Kidney (tissue), 14 donors: ENCODE measurements around the gene NPRL2. TPM values are rescaled to one million over a fixed set of nuclear protein-coding genes. Genes with fewer than 3 reads are reported as not detected.

ENCODE experiments used
- DNase-seq, 5 donors: peaks; one replicate each; pipeline ENCODE4 v3.0.0-alpha.2; 2013 to 2020
- FAIRE-seq: peaks from 2 replicates; lab custom pipeline; 2012; peaks lifted over from hg19 to GRCh38; lab: Jason Lieb, UNC
- H3K27ac ChIP-seq, 2 donors: one replicate each; pipeline ENCODE4 v1.7.0; 2013; ENCODE audit warnings: low read depth in 2 of 2, low read length in 2 of 2, inconsistent platforms in 1 of 2
- H3K27me3 ChIP-seq: one replicate; pipeline ENCODE4 v1.7.1; 2013; ENCODE audit warnings: low read length, inconsistent platforms; ENCODE audit not compliant: control insufficient read depth, insufficient read depth
- H3K36me3 ChIP-seq, 3 donors: one replicate each; pipeline versions ENCODE4 v1.7.0 to v1.7.1; 2013; ENCODE audit warnings: low read length in 3 of 3, control low read depth in 1 of 3, inconsistent platforms in 1 of 3; ENCODE audit not compliant: insufficient read depth in 3 of 3, control insufficient read depth in 2 of 3
- H3K4me1 ChIP-seq, 3 donors: one replicate each; pipeline versions ENCODE4 v1.7.0 to v1.7.1; 2013; ENCODE audit warnings: low read length in 3 of 3, inconsistent platforms in 1 of 3, low read depth in 1 of 3; ENCODE audit not compliant: control insufficient read depth in 2 of 3, insufficient read depth in 2 of 3
- H3K4me3 ChIP-seq, 3 donors: one replicate each; pipeline versions ENCODE4 v1.7.0 to v1.8.1; 2013; ENCODE audit warnings: low read length in 3 of 3, control low read depth in 1 of 3, inconsistent platforms in 1 of 3
- H3K9ac ChIP-seq, 3 donors: one replicate each; pipeline versions ENCODE4 v1.7.0 to v1.7.1; 2013; ENCODE audit warnings: low read length in 3 of 3, control low read depth in 1 of 3, inconsistent platforms in 1 of 3
- H3K9me3 ChIP-seq, 3 donors: one replicate each; pipeline versions ENCODE4 v1.7.0 to v1.7.1; 2013; ENCODE audit warnings: low read length in 3 of 3, control low read depth in 1 of 3, inconsistent platforms in 1 of 3; ENCODE audit not compliant: control insufficient read depth in 2 of 3, insufficient read depth in 1 of 3
- intact Hi-C: fragments of 100-400 bp; cut with DNase I; formaldehyde crosslinking; loops from one replicate; pipeline ENCODE4 v1.11.1; 2022
- polyA plus RNA-seq: library from polyadenylated mRNA; stranded (reverse); fragments of 350-450 nt; fragmentation: Illumina TruSeq; extraction: RNeasy Lipid Tissue Mini Kit (QIAGEN cat#74804); gene quantifications from one replicate; pipeline ENCODE4 v1.2.3, GENCODE V29; 2014; ENCODE audit warnings: low read depth, low replicate concordance; ENCODE audit not compliant: insufficient read depth
- total RNA-seq: library from RNA; stranded (reverse); fragmentation: NEBNext Ultra II Directional; extraction: Animal tissue kit (Norgen Biotek cat#: 25700); gene quantifications from one replicate; pipeline ENCODE4 v1.2.1, GENCODE V29; 2021
- TF ChIP-seq, protein P1 (sequence below): IDR thresholded peaks from 3 replicates; pipeline ENCODE4 v1.5.1; 2012; ENCODE audit warnings: mild to moderate bottlenecking, moderate library complexity, borderline replicate concordance; ENCODE audit not compliant: insufficient read depth; ENCODE audit errors: extremely low read depth
- donor health status: control.
- donor health status: control.
- donor health status: control.
- donor health status: control.
- donor health status: control.
- donor health status: DM: yes; HTN: yes; CAD: no.
- donor health status: Normal renal cell carcinoma (clear cell type).

NPRL2 gene
- total and polyA plus RNA-seq, 2 donors from 2014 or later: 23.5 to 39.8 TPM

DNA sequence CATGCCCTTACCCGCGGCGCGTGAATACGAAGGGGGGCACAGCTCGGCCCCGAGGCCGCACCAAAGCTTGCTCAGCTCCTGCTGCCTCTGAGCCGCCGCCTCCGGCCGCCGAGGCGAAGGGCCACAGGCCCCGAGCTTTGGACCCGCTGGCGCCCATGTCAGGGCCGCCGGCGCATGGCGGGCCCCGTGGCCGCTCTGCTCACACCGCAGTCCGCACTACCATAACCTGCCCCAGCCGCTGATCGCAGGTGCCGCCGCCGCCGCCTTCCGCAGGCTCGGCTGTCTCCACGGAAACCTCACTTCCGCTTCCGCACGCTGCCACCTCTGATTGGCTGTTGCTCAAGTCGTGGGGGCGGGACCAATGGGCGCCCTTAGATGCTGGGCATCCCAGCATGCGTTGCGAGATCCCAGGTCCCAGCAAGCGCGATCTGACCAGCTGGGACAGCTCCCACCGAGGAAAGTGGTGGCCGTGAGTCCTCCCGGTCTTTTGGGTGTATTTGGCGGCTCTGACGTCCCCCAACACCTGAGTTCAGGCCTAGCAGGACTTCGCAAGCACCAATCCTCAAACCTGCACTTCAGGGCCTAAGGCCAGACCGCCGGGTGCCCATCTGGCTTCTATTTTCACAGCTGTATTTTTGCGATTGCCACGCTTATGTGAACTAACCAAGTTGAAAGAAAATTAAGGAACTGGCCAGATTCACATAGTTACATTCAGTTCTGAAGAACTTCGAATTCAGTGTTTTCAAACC, 22.5 kb downstream of the NPRL2 start, which contains the start of gene TUSC2:
Gene TUSC2, minus strand, starts transcription at position 281 of the 749 bp plus-strand sequence. Its CDS starts 124 bp downstream, at position 157.
- peak within 1 kb of the TSS; percentile 77 to 87 for H3K27ac ChIP-seq
- peaks cover 0 to 22% (median 12%) of the 10 kb centered on the region in 3 donors for H3K4me1 ChIP-seq
- intact Hi-C loops: no loop called here
- DNase-seq: peak; percentile 97 to 99 (median 98)
- peaks cover 4 to 41% (median 23%) of the 10 kb centered on the region in 3 donors for H3K36me3 ChIP-seq
- H3K9me3 ChIP-seq: no peaks in the 10 kb centered on the region
- H3K4me3 ChIP-seq: peak within 1 kb of the TSS; percentile 68 to 89 (median 70)
- peak; percentile 52 for FAIRE-seq
- peak within 1 kb of the TSS; percentile 44 to 90 (median 84) for H3K9ac ChIP-seq
- H3K27me3 ChIP-seq: no peaks in the 10 kb centered on the region
- TF ChIP-seq, protein P1, sequence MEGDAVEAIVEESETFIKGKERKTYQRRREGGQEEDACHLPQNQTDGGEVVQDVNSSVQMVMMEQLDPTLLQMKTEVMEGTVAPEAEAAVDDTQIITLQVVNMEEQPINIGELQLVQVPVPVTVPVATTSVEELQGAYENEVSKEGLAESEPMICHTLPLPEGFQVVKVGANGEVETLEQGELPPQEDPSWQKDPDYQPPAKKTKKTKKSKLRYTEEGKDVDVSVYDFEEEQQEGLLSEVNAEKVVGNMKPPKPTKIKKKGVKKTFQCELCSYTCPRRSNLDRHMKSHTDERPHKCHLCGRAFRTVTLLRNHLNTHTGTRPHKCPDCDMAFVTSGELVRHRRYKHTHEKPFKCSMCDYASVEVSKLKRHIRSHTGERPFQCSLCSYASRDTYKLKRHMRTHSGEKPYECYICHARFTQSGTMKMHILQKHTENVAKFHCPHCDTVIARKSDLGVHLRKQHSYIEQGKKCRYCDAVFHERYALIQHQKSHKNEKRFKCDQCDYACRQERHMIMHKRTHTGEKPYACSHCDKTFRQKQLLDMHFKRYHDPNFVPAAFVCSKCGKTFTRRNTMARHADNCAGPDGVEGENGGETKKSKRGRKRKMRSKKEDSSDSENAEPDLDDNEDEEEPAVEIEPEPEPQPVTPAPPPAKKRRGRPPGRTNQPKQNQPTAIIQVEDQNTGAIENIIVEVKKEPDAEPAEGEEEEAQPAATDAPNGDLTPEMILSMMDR: no peak

- FAIRE-seq (no peak), DNase-seq (no peak)
- TF ChIP-seq, protein P1: no peak
- Histone ChIP-seq H3K27ac (no peak overlapping the region), H3K27me3 (no peaks in the 10 kb centered on the region), H3K4me1 (peaks cover 0 to 27% (median 12%) of the 10 kb centered on the region in 3 donors), H3K4me3 (peak overlapping the region; percentile 68 to 89 (median 70)), H3K36me3 (peaks cover 4 to 40% (median 23%) of the 10 kb centered on the region in 3 donors), H3K9ac (peak overlapping the region in 2 of 3 donors; percentile 44 to 90), H3K9me3 (no peaks in the 10 kb centered on the region)
- intact Hi-C loops: no loop called here
Observed at GRCh38 chr3:50327129-50327528, 23.4 kb downstream of the NPRL2 start.

GRCh38 chr3:50326182-50326541, 24.4 kb downstream of the NPRL2 start:
- Histone ChIP-seq H3K4me3 (no peak overlapping the region), H3K4me1 (peaks cover 0 to 28% (median 12%) of the 10 kb centered on the region in 3 donors), H3K9ac (no peak overlapping the region), H3K9me3 (no peaks in the 10 kb centered on the region), H3K27ac (no peak overlapping the region), H3K27me3 (no peaks in the 10 kb centered on the region), H3K36me3 (peaks cover 4 to 31% (median 15%) of the 10 kb centered on the region in 3 donors)
- DNase-seq: no peak
- intact Hi-C loops: no loop called here
- TF ChIP-seq, protein P1: no peak
- no peak for FAIRE-seq
